ENCODE results near the gene ZNF512B.

DNA sequence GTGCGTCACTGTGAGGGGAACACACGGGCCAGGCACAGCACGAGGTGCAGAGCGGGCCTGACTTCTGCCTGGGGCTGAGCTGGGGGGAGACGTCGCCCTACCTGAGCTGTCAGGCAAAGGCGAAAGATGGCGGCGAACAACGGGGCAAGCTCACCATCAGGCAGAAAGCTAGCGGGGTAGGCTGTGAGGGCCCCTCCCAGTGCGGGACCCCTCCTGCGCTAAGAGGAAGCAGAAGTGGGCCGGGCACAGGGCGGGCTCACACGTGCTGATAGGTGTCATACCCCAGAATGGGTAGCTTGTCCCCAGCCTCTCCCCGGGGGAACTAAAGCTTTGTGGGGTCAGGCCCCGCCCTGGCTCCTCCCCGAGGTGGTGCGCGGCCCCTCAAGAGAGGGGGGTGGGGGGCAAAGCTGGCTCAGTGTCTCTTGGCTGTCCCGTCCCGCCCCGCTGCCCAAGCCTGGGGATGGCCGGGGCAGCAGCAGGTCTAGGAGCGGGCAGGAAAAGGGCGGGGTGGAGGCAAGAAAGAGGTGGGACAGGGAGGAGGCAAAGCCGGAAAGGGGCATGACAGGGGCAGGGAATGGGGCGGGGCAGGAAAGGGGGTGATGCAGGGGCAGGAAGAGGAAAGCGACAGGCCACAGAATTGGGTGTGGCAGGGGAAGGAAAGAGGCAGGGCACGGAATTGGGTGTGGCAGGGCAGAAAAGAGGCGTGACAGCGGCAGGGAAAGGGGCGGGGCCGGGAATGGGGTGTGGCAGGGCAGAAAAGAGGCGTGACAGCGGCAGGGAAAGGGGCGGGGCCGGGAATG is 28.2 kb downstream of the ZNF512B start:
- TF ChIP-seq EZH2phosphoT487 (IDR thresholded peaks at IDR 0.05; ENCODE audit: insufficient read depth, low read depth) (no peak), EZH2 (IDR thresholded peaks at IDR 0.05; ENCODE audit: insufficient read depth, poor library complexity, severe bottlenecking) (no peak)
